ENCODE results near the gene TRNAU1AP.

Gene TRNAU1AP

GRCh38 chr1:28506907-28507246, 46.0 kb upstream of the TRNAU1AP start:
- Histone ChIP-seq H3K27me3 (ENCODE audit: insufficient read depth, poor library complexity, severe bottlenecking) (no peaks in the 10 kb centered on the region), H3K4me3 (replicated peaks; ENCODE audit: insufficient read depth, low read length) (peak overlapping the region; percentile 70), H3K27ac (replicated peaks) (peak overlapping the region; percentile 90)
- DNase-seq (ENCODE audit: low read depth in 1 of 2, low spot score in 1 of 2) = no peak
- TF ChIP-seq, protein P1, sequence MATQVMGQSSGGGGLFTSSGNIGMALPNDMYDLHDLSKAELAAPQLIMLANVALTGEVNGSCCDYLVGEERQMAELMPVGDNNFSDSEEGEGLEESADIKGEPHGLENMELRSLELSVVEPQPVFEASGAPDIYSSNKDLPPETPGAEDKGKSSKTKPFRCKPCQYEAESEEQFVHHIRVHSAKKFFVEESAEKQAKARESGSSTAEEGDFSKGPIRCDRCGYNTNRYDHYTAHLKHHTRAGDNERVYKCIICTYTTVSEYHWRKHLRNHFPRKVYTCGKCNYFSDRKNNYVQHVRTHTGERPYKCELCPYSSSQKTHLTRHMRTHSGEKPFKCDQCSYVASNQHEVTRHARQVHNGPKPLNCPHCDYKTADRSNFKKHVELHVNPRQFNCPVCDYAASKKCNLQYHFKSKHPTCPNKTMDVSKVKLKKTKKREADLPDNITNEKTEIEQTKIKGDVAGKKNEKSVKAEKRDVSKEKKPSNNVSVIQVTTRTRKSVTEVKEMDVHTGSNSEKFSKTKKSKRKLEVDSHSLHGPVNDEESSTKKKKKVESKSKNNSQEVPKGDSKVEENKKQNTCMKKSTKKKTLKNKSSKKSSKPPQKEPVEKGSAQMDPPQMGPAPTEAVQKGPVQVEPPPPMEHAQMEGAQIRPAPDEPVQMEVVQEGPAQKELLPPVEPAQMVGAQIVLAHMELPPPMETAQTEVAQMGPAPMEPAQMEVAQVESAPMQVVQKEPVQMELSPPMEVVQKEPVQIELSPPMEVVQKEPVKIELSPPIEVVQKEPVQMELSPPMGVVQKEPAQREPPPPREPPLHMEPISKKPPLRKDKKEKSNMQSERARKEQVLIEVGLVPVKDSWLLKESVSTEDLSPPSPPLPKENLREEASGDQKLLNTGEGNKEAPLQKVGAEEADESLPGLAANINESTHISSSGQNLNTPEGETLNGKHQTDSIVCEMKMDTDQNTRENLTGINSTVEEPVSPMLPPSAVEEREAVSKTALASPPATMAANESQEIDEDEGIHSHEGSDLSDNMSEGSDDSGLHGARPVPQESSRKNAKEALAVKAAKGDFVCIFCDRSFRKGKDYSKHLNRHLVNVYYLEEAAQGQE (IDR thresholded peaks at IDR 0.05; ENCODE audit: insufficient replicate concordance, low read depth) = no peak
- TF ChIP-seq POLR2AphosphoS5 (IDR thresholded peaks at IDR 0.05; ENCODE audit: low read depth) = peak; percentile 1; the same call in 1 of the 2 replicates

- Histone ChIP-seq H3K27ac (replicated peaks) (peak overlapping the region; percentile 90), H3K4me3 (replicated peaks; ENCODE audit: insufficient read depth, low read length) (peak overlapping the region; percentile 70), H3K27me3 (ENCODE audit: insufficient read depth, poor library complexity, severe bottlenecking) (no peaks in the 10 kb centered on the region)
- peak in 1 of 2 experiments; percentile 18 for DNase-seq (ENCODE audit: low read depth in 1 of 2, low spot score in 1 of 2)
- TF ChIP-seq POLR2AphosphoS5 (IDR thresholded peaks at IDR 0.05; ENCODE audit: low read depth) (no peak; the same call in 1 of the 2 replicates), SPI1 (IDR thresholded peaks at IDR 0.05; ENCODE audit: borderline replicate concordance, low read depth) (no peak), GABPA (IDR thresholded peaks at IDR 0.05; ENCODE audit: low read depth) (no peak)
- TF ChIP-seq, protein P2, sequence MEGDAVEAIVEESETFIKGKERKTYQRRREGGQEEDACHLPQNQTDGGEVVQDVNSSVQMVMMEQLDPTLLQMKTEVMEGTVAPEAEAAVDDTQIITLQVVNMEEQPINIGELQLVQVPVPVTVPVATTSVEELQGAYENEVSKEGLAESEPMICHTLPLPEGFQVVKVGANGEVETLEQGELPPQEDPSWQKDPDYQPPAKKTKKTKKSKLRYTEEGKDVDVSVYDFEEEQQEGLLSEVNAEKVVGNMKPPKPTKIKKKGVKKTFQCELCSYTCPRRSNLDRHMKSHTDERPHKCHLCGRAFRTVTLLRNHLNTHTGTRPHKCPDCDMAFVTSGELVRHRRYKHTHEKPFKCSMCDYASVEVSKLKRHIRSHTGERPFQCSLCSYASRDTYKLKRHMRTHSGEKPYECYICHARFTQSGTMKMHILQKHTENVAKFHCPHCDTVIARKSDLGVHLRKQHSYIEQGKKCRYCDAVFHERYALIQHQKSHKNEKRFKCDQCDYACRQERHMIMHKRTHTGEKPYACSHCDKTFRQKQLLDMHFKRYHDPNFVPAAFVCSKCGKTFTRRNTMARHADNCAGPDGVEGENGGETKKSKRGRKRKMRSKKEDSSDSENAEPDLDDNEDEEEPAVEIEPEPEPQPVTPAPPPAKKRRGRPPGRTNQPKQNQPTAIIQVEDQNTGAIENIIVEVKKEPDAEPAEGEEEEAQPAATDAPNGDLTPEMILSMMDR (IDR thresholded peaks at IDR 0.05; ENCODE audit: insufficient read depth, low read length) = no peak
- TF ChIP-seq, protein P1 (IDR thresholded peaks at IDR 0.05; ENCODE audit: insufficient replicate concordance, low read depth) = no peak
Measured at GRCh38 chr1:28507247-28507645, 45.6 kb upstream of the TRNAU1AP start.

GRCh38 chr1:28507646-28508434, 45.0 kb upstream of the TRNAU1AP start:
- H3K4me3 ChIP-seq (replicated peaks; ENCODE audit: insufficient read depth, low read length) = peak overlapping the region; percentile 70
- TF ChIP-seq, protein P1 (IDR thresholded peaks at IDR 0.05; ENCODE audit: insufficient replicate concordance, low read depth) = no peak
- peak; percentile 79; the same call in 1 of the 2 replicates for TF ChIP-seq POLR2AphosphoS5 (IDR thresholded peaks at IDR 0.05; ENCODE audit: low read depth)
- no peaks in the 10 kb centered on the region for H3K27me3 ChIP-seq (ENCODE audit: insufficient read depth, poor library complexity, severe bottlenecking)
- no peak for DNase-seq (ENCODE audit: low read depth in 1 of 2, low spot score in 1 of 2)
- H3K27ac ChIP-seq (replicated peaks) = peak overlapping the region; percentile 90

- DNase-seq (ENCODE audit: low read depth in 1 of 2, low spot score in 1 of 2) = no peak
- Histone ChIP-seq H3K27ac (replicated peaks) (peak overlapping the region; percentile 90), H3K4me3 (replicated peaks; ENCODE audit: insufficient read depth, low read length) (peak overlapping the region; percentile 70), H3K27me3 (ENCODE audit: insufficient read depth, poor library complexity, severe bottlenecking) (no peaks in the 10 kb centered on the region)
- peak; percentile 94 for TF ChIP-seq POLR2AphosphoS5 (IDR thresholded peaks at IDR 0.05; ENCODE audit: low read depth)
- TF ChIP-seq GABPA (IDR thresholded peaks at IDR 0.05; ENCODE audit: low read depth) = no peak
Measured at GRCh38 chr1:28508435-28508754, 44.5 kb upstream of the TRNAU1AP start.

Measured in HL-60 (cell line).